ENCODE measurements around the gene FIS1.

Gene FIS1

GRCh38 chr7:101216860-101217387 is 28.0 kb downstream of the FIS1 start:
- TF ChIP-seq, protein P1, sequence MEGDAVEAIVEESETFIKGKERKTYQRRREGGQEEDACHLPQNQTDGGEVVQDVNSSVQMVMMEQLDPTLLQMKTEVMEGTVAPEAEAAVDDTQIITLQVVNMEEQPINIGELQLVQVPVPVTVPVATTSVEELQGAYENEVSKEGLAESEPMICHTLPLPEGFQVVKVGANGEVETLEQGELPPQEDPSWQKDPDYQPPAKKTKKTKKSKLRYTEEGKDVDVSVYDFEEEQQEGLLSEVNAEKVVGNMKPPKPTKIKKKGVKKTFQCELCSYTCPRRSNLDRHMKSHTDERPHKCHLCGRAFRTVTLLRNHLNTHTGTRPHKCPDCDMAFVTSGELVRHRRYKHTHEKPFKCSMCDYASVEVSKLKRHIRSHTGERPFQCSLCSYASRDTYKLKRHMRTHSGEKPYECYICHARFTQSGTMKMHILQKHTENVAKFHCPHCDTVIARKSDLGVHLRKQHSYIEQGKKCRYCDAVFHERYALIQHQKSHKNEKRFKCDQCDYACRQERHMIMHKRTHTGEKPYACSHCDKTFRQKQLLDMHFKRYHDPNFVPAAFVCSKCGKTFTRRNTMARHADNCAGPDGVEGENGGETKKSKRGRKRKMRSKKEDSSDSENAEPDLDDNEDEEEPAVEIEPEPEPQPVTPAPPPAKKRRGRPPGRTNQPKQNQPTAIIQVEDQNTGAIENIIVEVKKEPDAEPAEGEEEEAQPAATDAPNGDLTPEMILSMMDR (conservative IDR thresholded peaks at IDR 0.05; ENCODE audit: low read depth, low read length) = 0 out of 2 replicates have a peak, but pooled peaks have one; percentile 17
- Histone ChIP-seq H3K4me1 (ENCODE audit: low read depth, poor library complexity, severe bottlenecking) (peaks cover 15% of the 10 kb centered on the region), H3K79me2 (ENCODE audit: insufficient read depth, low read depth) (peaks cover 9% of the 10 kb centered on the region; the same call in 1 of the 2 replicates)

GRCh38 chr7:101216001-101216859 is 28.7 kb downstream of the FIS1 start:
- peaks cover 15% of the 10 kb centered on the region for H3K4me1 ChIP-seq (ENCODE audit: low read depth, poor library complexity, severe bottlenecking)
- no peaks in the 10 kb centered on the region for H3K27me3 ChIP-seq (ENCODE audit: insufficient read depth, low read depth)
- peaks cover 9% of the 10 kb centered on the region; the same call in 1 of the 2 replicates for H3K79me2 ChIP-seq (ENCODE audit: insufficient read depth, low read depth)
- H3K9ac ChIP-seq = peak overlapping the region; percentile 72; the same call in 1 of the 2 replicates
- H3K4me2 ChIP-seq = peak overlapping the region; percentile 79
- H3K27ac ChIP-seq = 0 out of 2 replicates have a peak overlapping the region, but pooled peaks have one; percentile 76
- no peaks in the 10 kb centered on the region for H4K20me1 ChIP-seq (ENCODE audit: insufficient read depth)
- peak overlapping the region; percentile 62 for H3K4me3 ChIP-seq (IDR thresholded peaks at IDR 0.05; ENCODE audit: insufficient read depth, low read depth, low read length)
- H3K36me3 ChIP-seq (ENCODE audit: insufficient read depth) = no peaks in the 10 kb centered on the region
- H2AFZ ChIP-seq (ENCODE audit: low read depth) = peak overlapping the region; percentile 87
- TF ChIP-seq, protein P1 (conservative IDR thresholded peaks at IDR 0.05; ENCODE audit: low read depth, low read length) = no peak

More at GRCh38 chr7:101216860-101217387, 28.0 kb downstream of the FIS1 start:
- Histone ChIP-seq H3K27me3 (ENCODE audit: insufficient read depth, low read depth) (no peaks in the 10 kb centered on the region), H3K4me2 (peak overlapping the region; percentile 79), H3K9ac (peak overlapping the region; percentile 72), H3K36me3 (ENCODE audit: insufficient read depth) (no peaks in the 10 kb centered on the region), H4K20me1 (ENCODE audit: insufficient read depth) (no peaks in the 10 kb centered on the region), H3K4me3 (IDR thresholded peaks at IDR 0.05; ENCODE audit: insufficient read depth, low read depth, low read length) (peak overlapping the region; percentile 62), H3K27ac (peak overlapping the region; percentile 76), H2AFZ (ENCODE audit: low read depth) (peak overlapping the region; percentile 87)

DNA sequence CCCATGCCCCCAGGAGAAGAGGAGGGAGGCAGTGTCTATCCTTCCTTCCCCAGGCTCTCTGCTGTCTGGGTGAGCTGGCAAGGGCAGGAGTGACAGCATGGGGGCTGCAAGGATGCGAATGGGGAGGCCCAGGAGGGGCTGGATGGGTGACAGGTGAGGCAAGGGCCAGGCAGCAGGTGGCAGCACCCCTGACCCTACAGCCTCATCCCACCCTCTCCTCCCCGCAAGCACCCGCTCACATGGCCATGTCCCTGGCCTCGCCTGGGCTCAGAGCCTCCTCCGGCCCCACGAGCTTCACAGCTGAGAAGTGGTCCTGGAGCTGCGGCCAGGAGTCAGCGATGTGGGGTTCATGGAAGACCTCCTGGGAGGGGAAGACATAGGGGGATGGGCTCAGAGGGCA is 32.9 kb downstream of the FIS1 start:
- H3K36me3 ChIP-seq (ENCODE audit: insufficient read depth) = no peaks in the 10 kb centered on the region
- no peaks in the 10 kb centered on the region for H3K27me3 ChIP-seq (ENCODE audit: insufficient read depth, low read depth)

GRCh38 chr7:101211501-101211900 is 33.4 kb downstream of the FIS1 start:
- Histone ChIP-seq H3K27me3 (ENCODE audit: insufficient read depth, low read depth) (no peaks in the 10 kb centered on the region), H3K79me2 (ENCODE audit: insufficient read depth, low read depth) (no peaks in the 10 kb centered on the region; the same call in 1 of the 2 replicates), H3K36me3 (ENCODE audit: insufficient read depth) (no peaks in the 10 kb centered on the region), H3K4me3 (IDR thresholded peaks at IDR 0.05; ENCODE audit: insufficient read depth, low read depth, low read length) (no peak overlapping the region), H3K9ac (no peak overlapping the region), H3K4me1 (ENCODE audit: low read depth, poor library complexity, severe bottlenecking) (peaks cover 15% of the 10 kb centered on the region), H2AFZ (ENCODE audit: low read depth) (no peak overlapping the region), H4K20me1 (ENCODE audit: insufficient read depth) (no peaks in the 10 kb centered on the region), H3K4me2 (no peak overlapping the region), H3K27ac (no peak overlapping the region)
- TF ChIP-seq, protein P1 (conservative IDR thresholded peaks at IDR 0.05; ENCODE audit: low read depth, low read length) = no peak

More for the DNA sequence above, 32.9 kb downstream of the FIS1 start:
- Histone ChIP-seq H3K4me2 (no peak overlapping the region), H3K4me3 (IDR thresholded peaks at IDR 0.05; ENCODE audit: insufficient read depth, low read depth, low read length) (no peak overlapping the region), H3K4me1 (ENCODE audit: low read depth, poor library complexity, severe bottlenecking) (peaks cover 15% of the 10 kb centered on the region), H4K20me1 (ENCODE audit: insufficient read depth) (no peaks in the 10 kb centered on the region), H3K79me2 (ENCODE audit: insufficient read depth, low read depth) (no peaks in the 10 kb centered on the region; the same call in 1 of the 2 replicates), H3K9ac (no peak overlapping the region), H3K27ac (no peak overlapping the region), H2AFZ (ENCODE audit: low read depth) (no peak overlapping the region)
- TF ChIP-seq, protein P1 (conservative IDR thresholded peaks at IDR 0.05; ENCODE audit: low read depth, low read length) = no peak
